H1 (cell line): ENCODE measurements around the gene MPRIP. TPM values are rescaled to one million over a fixed set of nuclear protein-coding genes. Genes with fewer than 3 reads are reported as not detected.

Source experiments
- CTCF ChIA-PET: fragments of 300-600 bp; sonication (Branson Sonifier 250); formaldehyde crosslinking; loops from one replicate; lab custom pipeline; 2021; ENCODE audit not compliant: partially characterized antibody; lab: Charles Lee
- POLR2A ChIA-PET: fragments of 300-600 bp; sonication (Branson Sonifier 250); formaldehyde crosslinking; loops from one replicate; lab custom pipeline; 2021; ENCODE audit warnings: inconsistent platforms; ENCODE audit not compliant: partially characterized antibody; lab: Charles Lee
- DNase-seq, 2 experiments: peaks; one replicate each; pipeline versions ENCODE4 v3.0.0 to v3.0.0-alpha.2; 2010 to 2022; ENCODE audit warnings: low spot score in 2 of 2, low read depth in 1 of 2, mixed read lengths in 1 of 2
- FAIRE-seq: peaks from 2 replicates; lab custom pipeline; 2011; peaks lifted over from hg19 to GRCh38; lab: Jason Lieb, UNC
- H2AFZ ChIP-seq: 2 replicates; pipeline ENCODE4 v1.8.1; 2012; ENCODE audit warnings: low read length, inconsistent platforms
- H2AK5ac ChIP-seq: 2 replicates; pipeline ENCODE4 v1.6.1; 2013; ENCODE audit warnings: low read depth, low read length
- H2BK120ac ChIP-seq: replicated peaks from 2 replicates; pipeline ENCODE3; 2013; ENCODE audit warnings: low read depth, low read length, inconsistent platforms
- H2BK12ac ChIP-seq: 2 replicates; pipeline ENCODE4 v1.6.1; 2013; ENCODE audit warnings: low read depth, low read length
- H2BK15ac ChIP-seq: 2 replicates; pipeline ENCODE4 v1.6.1; 2013; ENCODE audit warnings: low read length
- H2BK20ac ChIP-seq: 2 replicates; pipeline ENCODE4 v1.6.1; 2013; ENCODE audit warnings: low read length
- H2BK5ac ChIP-seq: 2 replicates; pipeline ENCODE4 v1.6.1; 2013; ENCODE audit warnings: low read depth, low read length
- H3K14ac ChIP-seq: 2 replicates; pipeline ENCODE4 v1.6.1; 2013; ENCODE audit warnings: inconsistent platforms; ENCODE audit not compliant: insufficient read length
- H3K18ac ChIP-seq: 2 replicates; pipeline ENCODE4 v1.6.1; 2013; ENCODE audit warnings: low read length; ENCODE audit errors: extremely low read depth
- H3K23ac ChIP-seq: 2 replicates; pipeline ENCODE4 v1.6.1; 2013; ENCODE audit warnings: inconsistent platforms; ENCODE audit not compliant: insufficient read length
- H3K23me2 ChIP-seq: 2 replicates; pipeline ENCODE4 v1.6.1; 2013; ENCODE audit warnings: low read depth, low read length
- H3K27ac ChIP-seq: 2 replicates; pipeline ENCODE4 v1.6.1; 2011; ENCODE audit warnings: low read depth, low read length, inconsistent platforms
- H3K27me3 ChIP-seq, 4 experiments: replicated peaks in 1 of 4; 1 replicate in 1 of 4; 2 replicates in 3 of 4; pipeline versions ENCODE4 v1.6.1 to v1.8.1; 2011 to 2013; ENCODE audit warnings: low read length in 3 of 4, mild to moderate bottlenecking in 3 of 4, inconsistent platforms in 2 of 4, mixed read lengths in 2 of 4, moderate library complexity in 1 of 4; ENCODE audit not compliant: control insufficient read depth in 3 of 4, insufficient read depth in 3 of 4; ENCODE audit errors: extremely low read depth in 1 of 4
- H3K36me3 ChIP-seq, 4 experiments: 2 replicates each; pipeline versions ENCODE4 v1.6.1 to v1.8.1; 2011 to 2013; ENCODE audit warnings: mild to moderate bottlenecking in 4 of 4, low read length in 3 of 4, moderate library complexity in 2 of 4, control low read depth in 1 of 4, inconsistent platforms in 1 of 4; ENCODE audit not compliant: insufficient read depth in 4 of 4, control insufficient read depth in 2 of 4
- H3K4ac ChIP-seq: replicated peaks from 2 replicates; pipeline ENCODE3; 2013; ENCODE audit warnings: low read length, low read depth, mixed read lengths, inconsistent platforms; ENCODE audit not compliant: insufficient read length
- H3K4me1 ChIP-seq, 4 experiments: replicated peaks in 1 of 4; 1 replicate in 1 of 4; 2 replicates in 3 of 4; pipeline versions ENCODE4 v1.6.1 to v1.8.1; 2011 to 2013; ENCODE audit warnings: low read length in 3 of 4, inconsistent platforms in 2 of 4, mixed read lengths in 1 of 4; ENCODE audit not compliant: insufficient read depth in 4 of 4, control insufficient read depth in 3 of 4
- H3K4me2 ChIP-seq, 2 experiments: 2 replicates each; pipeline versions ENCODE4 v1.6.1 to v1.8.1; 2011 to 2013; ENCODE audit warnings: low read depth in 2 of 2, low read length in 2 of 2, control low read depth in 1 of 2, inconsistent platforms in 1 of 2, mild to moderate bottlenecking in 1 of 2; ENCODE audit not compliant: insufficient read depth in 1 of 2
- H3K4me3 ChIP-seq, 4 experiments: fragments of 200-600, 300-600 bp in 1 of 4; sonication (generic), shearing (Covaris generic), sonication (Bioruptor Twin) in 1 of 4; 2 replicates each; pipeline versions ENCODE4 v1.5.1 to v1.8.1; 2011 to 2016; ENCODE audit warnings: low read length in 4 of 4, low read depth in 3 of 4, control low read depth in 2 of 4, inconsistent platforms in 2 of 4, mild to moderate bottlenecking in 2 of 4, mixed read lengths in 1 of 4, moderate library complexity in 1 of 4; ENCODE audit not compliant: insufficient read depth in 2 of 4; ENCODE audit errors: extremely low read depth in 1 of 4
- H3K56ac ChIP-seq: replicated peaks from 2 replicates; pipeline ENCODE3; 2013; ENCODE audit warnings: low read depth, mild to moderate bottlenecking, mixed read lengths, low read length, inconsistent platforms; ENCODE audit not compliant: insufficient read length
- H3K79me1 ChIP-seq: 2 replicates; pipeline ENCODE4 v1.6.1; 2013; ENCODE audit warnings: low read depth, low read length, control low read depth
- H3K79me2 ChIP-seq, 2 experiments: 2 replicates each; pipeline versions ENCODE4 v1.6.1 to v1.8.1; 2012 to 2013; ENCODE audit warnings: low read length in 2 of 2, mild to moderate bottlenecking in 2 of 2, inconsistent platforms in 1 of 2; ENCODE audit not compliant: insufficient read depth in 2 of 2, control insufficient read depth in 1 of 2
- H3K9ac ChIP-seq, 4 experiments: replicated peaks in 1 of 4; 1 replicate in 1 of 4; 2 replicates in 3 of 4; pipeline versions ENCODE4 v1.6.1 to v1.8.1; 2011 to 2013; ENCODE audit warnings: low read depth in 3 of 4, low read length in 3 of 4, control low read depth in 2 of 4, mild to moderate bottlenecking in 2 of 4, moderate library complexity in 2 of 4, inconsistent platforms in 1 of 4; ENCODE audit errors: extremely low read depth in 1 of 4
- H3K9me3 ChIP-seq, 2 experiments: 2 replicates each; pipeline versions ENCODE4 v1.6.1 to v1.8.1; 2012 to 2013; ENCODE audit warnings: mild to moderate bottlenecking in 2 of 2, moderate library complexity in 2 of 2, control low read depth in 1 of 2, inconsistent platforms in 1 of 2, low read depth in 1 of 2, low read length in 1 of 2, mixed read lengths in 1 of 2; ENCODE audit not compliant: insufficient read depth in 2 of 2
- H4K20me1 ChIP-seq, 2 experiments: replicated peaks in 1 of 2; 2 replicates each; pipeline versions ENCODE3 to v1.8.1; 2011 to 2013; ENCODE audit warnings: inconsistent platforms in 2 of 2, low read length in 2 of 2, mild to moderate bottlenecking in 1 of 2; ENCODE audit not compliant: insufficient read depth in 2 of 2, control insufficient read depth in 1 of 2
- H4K5ac ChIP-seq: 2 replicates; pipeline ENCODE4 v1.6.1; 2013; ENCODE audit warnings: low read length, low read depth, mixed read lengths, inconsistent platforms; ENCODE audit not compliant: insufficient read length
- H4K8ac ChIP-seq: 2 replicates; pipeline ENCODE4 v1.8.0; 2013; ENCODE audit warnings: mild to moderate bottlenecking, moderate library complexity, low read length, inconsistent platforms; ENCODE audit not compliant: insufficient read depth; ENCODE audit errors: extremely low read depth
- H4K91ac ChIP-seq: replicated peaks from 2 replicates; pipeline ENCODE3; 2013; ENCODE audit warnings: low read length, mixed read lengths, inconsistent platforms; ENCODE audit not compliant: insufficient read length
- CBX5 ChIP-seq: fragments of 300-800, 300-1000 bp; sonication (generic); IDR thresholded peaks from 2 replicates; pipeline ENCODE4 v1.7.1; 2016; ENCODE audit warnings: antibody characterized with exemption, low read length, low read depth
- GABPA ChIP-seq: IDR thresholded peaks from 2 replicates; pipeline ENCODE4 v1.6.1; 2011; ENCODE audit warnings: mild to moderate bottlenecking, low read length, moderate library complexity, borderline replicate concordance; ENCODE audit not compliant: insufficient read depth
- POLR2AphosphoS5 ChIP-seq: IDR thresholded peaks from 2 replicates; pipeline ENCODE4 v1.6.1; 2011; ENCODE audit warnings: low read depth, low read length
- SAP30 ChIP-seq: fragments of 300-600 bp; sonication (generic); IDR thresholded peaks from 2 replicates; pipeline ENCODE4 v1.7.1; 2012; ENCODE audit warnings: low read length, moderate library complexity, mild to moderate bottlenecking, inconsistent platforms; ENCODE audit not compliant: insufficient read depth, insufficient replicate concordance
- SP1 ChIP-seq: IDR thresholded peaks from 2 replicates; pipeline ENCODE4 v1.6.1; 2011; ENCODE audit warnings: low read depth, low read length
- SP4 ChIP-seq: IDR thresholded peaks from 2 replicates; pipeline ENCODE4 v1.6.1; 2012; ENCODE audit warnings: low read length, inconsistent platforms
- TBP ChIP-seq: IDR thresholded peaks from 2 replicates; pipeline ENCODE4 v1.6.1; 2011; ENCODE audit warnings: low read depth, low read length, improper control_type of control experiment
- YY1 ChIP-seq: IDR thresholded peaks from 2 replicates; pipeline ENCODE4 v1.6.1; 2011; ENCODE audit warnings: low read depth, mild to moderate bottlenecking, low read length
- WGBS, 2 experiments: shearing (Covaris generic) in 1 of 2; methylation state at CpG; one replicate each; pipeline versions ENCODE4 v1.1.6 to v1.1.7; 2013 to 2015; ENCODE audit warnings: low lambda C conversion rate in 2 of 2, mixed read lengths in 2 of 2, inconsistent platforms in 1 of 2, low coverage in 1 of 2, missing lambda C conversion rate in 1 of 2; ENCODE audit not compliant: insufficient replicate concordance in 2 of 2, insufficient coverage in 1 of 2, insufficient read length in 1 of 2; ENCODE audit errors: extremely low coverage in 1 of 2, missing lambda C conversion rate in 1 of 2; 5-methylcytosine and 5-hydroxymethylcytosine counted together
- polyA plus RNA-seq, 7 experiments: library from polyadenylated mRNA; depleted of rRNA in 3 of 7; stranded (reverse) in 5 of 7; unstranded in 2 of 7; fragments of >200 nt in 5 of 7; fragments of 200-250 nt in 2 of 7; gene quantifications; 1 replicate in 5 of 7; 2 replicates in 1 of 7; 4 replicates in 1 of 7; pipeline versions ENCODE4 v1.2.1 to v1.2.3, GENCODE V29; 2011 to 2013; ENCODE audit warnings: missing spikeins in 2 of 7, mixed read lengths in 2 of 7
- total RNA-seq: library from RNA; stranded (reverse); fragmentation: NEBNext Ultra II Directional; extraction: Animal tissue kit (Norgen Biotek cat#: 25700); gene quantifications from 2 replicates; pipeline ENCODE4 v1.2.1, GENCODE V29; 2021
- TF ChIP-seq, protein P1 (sequence below), 3 experiments: IDR thresholded peaks; 1 replicate in 2 of 3; 2 replicates in 1 of 3; pipeline versions ENCODE4 v1.5.1 to v1.6.1; 2011; ENCODE audit warnings: low read length in 3 of 3, mild to moderate bottlenecking in 3 of 3, inconsistent platforms in 2 of 3, low read depth in 1 of 3, moderate library complexity in 1 of 3; ENCODE audit not compliant: insufficient read depth in 1 of 3; ENCODE audit errors: control extremely low read depth in 1 of 3

The MPRIP gene
- total and polyA plus RNA-seq, 2 of the 8 experiments (the other 6 are each of a cell fraction or from before 2014, with no cell fraction given) = 48.6 to 146 TPM

DNA sequence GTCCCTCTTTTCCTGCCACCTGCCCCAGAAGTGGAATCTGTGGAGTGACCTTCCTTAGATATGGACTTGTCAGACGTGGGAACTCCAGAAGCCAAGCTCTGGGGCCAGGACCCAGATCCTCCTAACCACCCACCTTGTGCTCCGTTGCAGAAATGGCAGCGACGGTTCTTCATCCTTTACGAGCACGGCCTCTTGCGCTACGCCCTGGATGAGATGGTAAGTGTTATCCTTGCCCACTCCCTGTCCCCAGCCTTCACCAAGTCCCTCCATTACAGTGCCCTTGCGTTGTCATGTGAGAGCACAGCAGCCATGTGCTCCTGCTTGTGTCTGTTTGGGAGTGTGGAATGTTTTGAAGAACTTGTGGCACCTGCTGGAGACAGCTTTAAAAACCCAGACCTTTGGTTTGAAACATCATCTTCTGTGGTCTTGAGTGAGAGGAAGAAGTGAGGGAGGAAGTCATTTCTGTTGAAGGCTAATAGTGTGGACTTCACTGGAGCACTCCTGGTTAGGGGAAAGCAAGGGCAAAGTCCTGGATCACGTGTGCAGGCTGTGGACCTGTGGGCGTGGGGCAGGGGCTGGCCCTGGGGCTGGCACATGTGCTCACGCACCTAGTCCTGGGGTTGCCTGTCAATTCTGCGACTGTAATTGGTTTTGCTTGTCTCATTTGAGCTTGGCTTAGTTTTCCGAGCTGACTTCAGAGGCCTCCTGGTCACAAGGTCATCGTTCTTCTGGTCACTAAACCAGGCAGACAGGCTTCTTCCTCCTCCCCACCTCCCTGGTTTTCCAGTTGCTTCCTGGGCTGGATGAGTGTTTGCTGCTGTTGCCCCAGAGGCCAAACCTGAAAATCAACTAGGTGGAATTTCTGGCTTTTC, 35.8 kb downstream of the MPRIP start:
- Histone ChIP-seq H2AK5ac (no peak overlapping the region), H3K18ac (no peak overlapping the region), H3K14ac (no peak overlapping the region), H2BK120ac (no peak overlapping the region), H4K20me1 (peaks cover 6 to 18% of the 10 kb centered on the region in 2 experiments), H3K4me2 (no peak overlapping the region), H3K4me3 (no peak overlapping the region), H2BK20ac (no peak overlapping the region), H3K23me2 (no peaks in the 10 kb centered on the region), H2AFZ (no peak overlapping the region), H2BK12ac (no peak overlapping the region), H3K27me3 (no peaks in the 10 kb centered on the region), H3K27ac (no peak overlapping the region), H2BK15ac (no peak overlapping the region), H3K36me3 (peaks cover 0 to 11% (median 2%) of the 10 kb centered on the region in 4 experiments; a peak in 2 of 8 replicates), H4K91ac (no peak overlapping the region), H4K8ac (no peak overlapping the region; the same call in 1 of the 2 replicates), H3K56ac (no peak overlapping the region), H3K4me1 (no peaks in the 10 kb centered on the region), H3K9me3 (no peaks in the 10 kb centered on the region), H3K9ac (no peak overlapping the region), H4K5ac (no peak overlapping the region), H3K4ac (no peak overlapping the region), H3K79me1 (peaks cover 18% of the 10 kb centered on the region), H3K79me2 (peaks cover 0 to 23% of the 10 kb centered on the region in 2 experiments; a peak in 1 of 4 replicates), H3K23ac (no peak overlapping the region), H2BK5ac (no peak overlapping the region)
- ChIA-PET POLR2A (no interaction called here), CTCF (interaction anchor here (1.1 kb wide), 1 partner anchor 27 kb away, joined by 3 read pairs; no protein-coding TSS in a partner anchor)
- DNase-seq (no peak), FAIRE-seq (no peak)
- 92% methylated on average over 15 of the region's 15 CpGs; no CpG with 5 or more reads in 1 of the 2 experiments for WGBS, 2 experiments
- TF ChIP-seq SAP30 (no peak), YY1 (no peak), TBP (no peak), POLR2AphosphoS5 (no peak), SP4 (no peak), SP1 (no peak), CBX5 (no peak), GABPA (no peak)
- TF ChIP-seq, protein P1, sequence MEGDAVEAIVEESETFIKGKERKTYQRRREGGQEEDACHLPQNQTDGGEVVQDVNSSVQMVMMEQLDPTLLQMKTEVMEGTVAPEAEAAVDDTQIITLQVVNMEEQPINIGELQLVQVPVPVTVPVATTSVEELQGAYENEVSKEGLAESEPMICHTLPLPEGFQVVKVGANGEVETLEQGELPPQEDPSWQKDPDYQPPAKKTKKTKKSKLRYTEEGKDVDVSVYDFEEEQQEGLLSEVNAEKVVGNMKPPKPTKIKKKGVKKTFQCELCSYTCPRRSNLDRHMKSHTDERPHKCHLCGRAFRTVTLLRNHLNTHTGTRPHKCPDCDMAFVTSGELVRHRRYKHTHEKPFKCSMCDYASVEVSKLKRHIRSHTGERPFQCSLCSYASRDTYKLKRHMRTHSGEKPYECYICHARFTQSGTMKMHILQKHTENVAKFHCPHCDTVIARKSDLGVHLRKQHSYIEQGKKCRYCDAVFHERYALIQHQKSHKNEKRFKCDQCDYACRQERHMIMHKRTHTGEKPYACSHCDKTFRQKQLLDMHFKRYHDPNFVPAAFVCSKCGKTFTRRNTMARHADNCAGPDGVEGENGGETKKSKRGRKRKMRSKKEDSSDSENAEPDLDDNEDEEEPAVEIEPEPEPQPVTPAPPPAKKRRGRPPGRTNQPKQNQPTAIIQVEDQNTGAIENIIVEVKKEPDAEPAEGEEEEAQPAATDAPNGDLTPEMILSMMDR (IDR thresholded peaks at IDR 0.05; ENCODE audit: control extremely low read depth in 1 of 3, insufficient read depth in 1 of 3, low read depth in 1 of 3, low read length in 3 of 3) = no peak
